ENCODE data around the gene ZFP36.

The ZFP36 gene

GRCh38 chr19:39413272-39413910 lies 6.7 kb downstream of the ZFP36 start:
- TF ChIP-seq ZBTB7A (IDR thresholded peaks at IDR 0.05; ENCODE audit: low read depth): no peak; the same call in 1 of the 2 replicates
- TF ChIP-seq REST (IDR thresholded peaks at IDR 0.05; ENCODE audit: low read depth): no peak
- no peak for TF ChIP-seq YY1 (IDR thresholded peaks at IDR 0.05; ENCODE audit: low read depth)
- TF ChIP-seq MAX (IDR thresholded peaks at IDR 0.05): 0 out of 2 replicates have a peak, but pooled peaks have one; percentile 10
- TF ChIP-seq CEBPB (IDR thresholded peaks at IDR 0.05): no peak
- TF ChIP-seq EP300 (IDR thresholded peaks at IDR 0.05; ENCODE audit: borderline replicate concordance): no peak
- peak; percentile 32; the same call in 1 of the 2 replicates for TF ChIP-seq TAF1 (IDR thresholded peaks at IDR 0.05; ENCODE audit: low read depth)
- no peak for TF ChIP-seq NFIC (IDR thresholded peaks at IDR 0.05)
- TF ChIP-seq TCF12 (IDR thresholded peaks at IDR 0.05; ENCODE audit: low read depth): no peak
- TF ChIP-seq EGR1 (IDR thresholded peaks at IDR 0.05): peak; percentile 82
- no peak for TF ChIP-seq FOXM1 (IDR thresholded peaks at IDR 0.05; ENCODE audit: borderline replicate concordance, low read depth)
- TF ChIP-seq USF1 (IDR thresholded peaks at IDR 0.05): no peak
- TF ChIP-seq TEAD4 (IDR thresholded peaks at IDR 0.05): no peak
- TF ChIP-seq CREB1 (IDR thresholded peaks at IDR 0.05; ENCODE audit: low read depth): no peak
- no peak for TF ChIP-seq RAD21 (IDR thresholded peaks at IDR 0.05; ENCODE audit: low read depth)

GRCh38 chr19:39413911-39414608 lies 7.4 kb downstream of the ZFP36 start:
- no peak for TF ChIP-seq NFIC (IDR thresholded peaks at IDR 0.05)
- TF ChIP-seq FOXM1 (IDR thresholded peaks at IDR 0.05; ENCODE audit: borderline replicate concordance, low read depth): no peak

- TF ChIP-seq TEAD4 (IDR thresholded peaks at IDR 0.05) (no peak), NFIC (IDR thresholded peaks at IDR 0.05) (no peak), CREB1 (IDR thresholded peaks at IDR 0.05; ENCODE audit: low read depth) (no peak), REST (IDR thresholded peaks at IDR 0.05; ENCODE audit: low read depth) (no peak), MAX (IDR thresholded peaks at IDR 0.05) (no peak), TCF12 (IDR thresholded peaks at IDR 0.05; ENCODE audit: low read depth) (no peak), EP300 (IDR thresholded peaks at IDR 0.05; ENCODE audit: borderline replicate concordance) (no peak), YY1 (IDR thresholded peaks at IDR 0.05; ENCODE audit: low read depth) (no peak), CEBPB (IDR thresholded peaks at IDR 0.05) (no peak), FOXM1 (IDR thresholded peaks at IDR 0.05; ENCODE audit: borderline replicate concordance, low read depth) (no peak), USF1 (IDR thresholded peaks at IDR 0.05) (no peak), TAF1 (IDR thresholded peaks at IDR 0.05; ENCODE audit: low read depth) (no peak), RAD21 (IDR thresholded peaks at IDR 0.05; ENCODE audit: low read depth) (no peak), EGR1 (IDR thresholded peaks at IDR 0.05) (no peak), ZBTB7A (IDR thresholded peaks at IDR 0.05; ENCODE audit: low read depth) (no peak)
These were observed 8.7 kb downstream of the ZFP36 start for GRCh38 chr19:39415111-39416046.

- TF ChIP-seq FOXM1 (IDR thresholded peaks at IDR 0.05; ENCODE audit: borderline replicate concordance, low read depth): no peak
- no peak for TF ChIP-seq CEBPB (IDR thresholded peaks at IDR 0.05)
- no peak for TF ChIP-seq USF1 (IDR thresholded peaks at IDR 0.05)
- TF ChIP-seq TCF12 (IDR thresholded peaks at IDR 0.05; ENCODE audit: low read depth): no peak
- TF ChIP-seq EGR1 (IDR thresholded peaks at IDR 0.05): no peak
These were observed 9.8 kb downstream of the ZFP36 start for GRCh38 chr19:39416152-39417120.

Measured in Ishikawa (cell line).